Spleen (tissue), 7 donors: ENCODE measurements around the gene MAP3K14.

Source experiments
- CTCF ChIP-seq, 11 experiments: fragments of 200-600 bp in 7 of 11; fragments of 450-650 bp in 4 of 11; sonication (generic) in 4 of 11; IDR thresholded peaks in 8 of 11; conservative IDR thresholded peaks in 3 of 11; 1 replicate in 7 of 11; 2 replicates in 4 of 11; pipeline versions ENCODE4 v1.4.0 to v1.8.0; 2016 to 2021; ENCODE audit warnings: antibody characterized with exemption in 11 of 11, inconsistent platforms in 4 of 11, mild to moderate bottlenecking in 1 of 11
- POLR2A ChIP-seq, 3 donors: fragments of 450-650 bp; IDR thresholded peaks; one replicate each; pipeline ENCODE4 v1.5.1; 2017; ENCODE audit warnings: antibody characterized with exemption in 3 of 3, mild to moderate bottlenecking in 1 of 3
- POLR2AphosphoS5 ChIP-seq, 3 donors: sonication (generic); formaldehyde crosslinking; IDR thresholded peaks; one replicate each; pipeline ENCODE4 v1.5.1; 2017; ENCODE audit warnings: antibody characterized with exemption in 3 of 3
- donor health status: DM: no; HTN: no; CAD: no; lungs with moderate emphysema.
- donor health status: DM: no; HTN: no; CAD: no.
- donor health status: DM: no; HTN: no; CAD: no.

- TF ChIP-seq CTCF (IDR thresholded peaks at IDR 0.05 in 8 of 11, conservative IDR thresholded peaks at IDR 0.05 in 3 of 11) (no peak), POLR2A (IDR thresholded peaks at IDR 0.05) (no peak), POLR2AphosphoS5 (IDR thresholded peaks at IDR 0.05) (no peak)
Observed at GRCh38 chr17:45292696-45293412, 24.0 kb downstream of the MAP3K14 start.
